GM21529 (cell line): ENCODE results near the gene C1orf116.
A peak's percentile ranks its signal among the peaks of the same experiment; 100 is the strongest.

Experiments used
- ATAC-seq: cut with Tn5 transposase; IDR thresholded peaks from one replicate; pipeline ENCODE4 v1.9.1; 2021; ENCODE audit not compliant: unreplicated experiment

The C1orf116 gene

GRCh38 chr1:207000651-207001291 is 31.8 kb downstream of the C1orf116 start:
- no peak for ATAC-seq

GRCh38 chr1:206998816-206999215 is 33.7 kb downstream of the C1orf116 start:
- ATAC-seq: no peak

GRCh38 chr1:206992790-206993189 is 39.8 kb downstream of the C1orf116 start:
- ATAC-seq: no peak

DNA sequence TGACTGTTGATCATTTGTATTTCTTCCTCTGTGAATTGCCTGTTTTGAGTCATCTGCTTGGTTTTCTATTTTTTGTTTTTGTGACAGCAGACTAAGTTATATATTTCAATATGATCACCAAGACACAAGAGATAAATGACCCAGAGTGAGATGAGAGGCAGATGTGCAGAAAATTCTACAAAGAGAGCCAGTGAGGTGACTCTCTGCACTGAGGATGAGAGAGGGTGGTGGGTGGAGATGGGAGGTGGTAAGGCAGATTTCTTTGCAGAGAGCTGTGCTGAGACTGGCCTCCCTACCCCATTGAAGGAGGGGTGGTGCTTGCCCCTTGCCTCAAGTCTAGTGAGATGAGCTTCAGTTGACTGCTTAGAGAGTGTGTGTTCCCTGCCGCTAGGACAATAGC is 44.7 kb downstream of the C1orf116 start:
- ATAC-seq: no peak

- ATAC-seq: no peak
Measured at GRCh38 chr1:206986885-206987284, 45.7 kb downstream of the C1orf116 start.

- no peak for ATAC-seq
Measured at GRCh38 chr1:206986402-206986801, 46.2 kb downstream of the C1orf116 start.

DNA sequence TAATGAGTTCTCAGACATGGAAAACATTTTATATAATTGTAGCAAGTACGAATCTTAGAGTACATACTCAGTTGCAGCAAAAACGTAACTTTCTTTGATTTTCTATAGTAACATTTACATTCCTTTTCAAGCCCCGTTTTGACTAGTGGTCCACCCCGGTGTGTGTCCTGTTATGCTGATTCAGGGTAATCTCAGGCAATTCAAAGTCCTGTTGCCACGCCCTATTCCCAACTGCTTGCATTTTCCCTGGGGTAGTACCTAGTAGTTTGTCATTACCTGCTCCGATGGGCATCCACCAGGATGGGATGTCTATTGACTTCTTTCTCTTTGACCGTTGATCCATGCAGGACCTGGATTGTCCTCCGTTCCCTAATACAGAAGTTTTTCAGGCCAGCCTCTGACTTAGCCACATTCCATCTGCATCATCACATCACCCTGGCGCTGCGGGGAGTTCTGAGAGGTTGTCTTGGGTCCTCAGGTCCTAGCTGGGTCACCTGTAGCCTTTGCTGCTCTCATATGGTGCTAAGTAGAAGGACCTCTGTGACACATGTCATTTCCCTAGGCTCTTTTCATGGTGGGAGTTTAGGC is 47.3 kb downstream of the C1orf116 start:
- no peak for ATAC-seq

DNA sequence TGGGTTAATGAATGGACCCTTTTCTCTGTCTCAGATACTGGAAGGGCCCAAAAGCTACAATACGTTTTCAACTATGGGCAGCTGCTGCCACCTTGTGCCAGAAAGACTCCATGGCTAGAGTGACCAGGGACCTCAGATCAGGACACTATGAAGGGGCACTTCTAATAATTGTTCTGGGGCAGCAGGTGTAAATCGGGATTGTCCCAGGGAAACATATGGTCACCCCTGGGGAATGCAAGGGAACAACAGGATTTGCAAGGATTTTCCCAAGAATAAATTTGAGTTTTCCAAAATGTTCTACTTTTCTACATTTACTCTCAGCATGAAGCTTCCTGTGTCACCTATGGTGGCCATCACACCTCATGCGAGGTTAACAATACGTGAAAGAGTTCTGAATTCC is 50.3 kb downstream of the C1orf116 start:
- peak; percentile 63 for ATAC-seq

DNA sequence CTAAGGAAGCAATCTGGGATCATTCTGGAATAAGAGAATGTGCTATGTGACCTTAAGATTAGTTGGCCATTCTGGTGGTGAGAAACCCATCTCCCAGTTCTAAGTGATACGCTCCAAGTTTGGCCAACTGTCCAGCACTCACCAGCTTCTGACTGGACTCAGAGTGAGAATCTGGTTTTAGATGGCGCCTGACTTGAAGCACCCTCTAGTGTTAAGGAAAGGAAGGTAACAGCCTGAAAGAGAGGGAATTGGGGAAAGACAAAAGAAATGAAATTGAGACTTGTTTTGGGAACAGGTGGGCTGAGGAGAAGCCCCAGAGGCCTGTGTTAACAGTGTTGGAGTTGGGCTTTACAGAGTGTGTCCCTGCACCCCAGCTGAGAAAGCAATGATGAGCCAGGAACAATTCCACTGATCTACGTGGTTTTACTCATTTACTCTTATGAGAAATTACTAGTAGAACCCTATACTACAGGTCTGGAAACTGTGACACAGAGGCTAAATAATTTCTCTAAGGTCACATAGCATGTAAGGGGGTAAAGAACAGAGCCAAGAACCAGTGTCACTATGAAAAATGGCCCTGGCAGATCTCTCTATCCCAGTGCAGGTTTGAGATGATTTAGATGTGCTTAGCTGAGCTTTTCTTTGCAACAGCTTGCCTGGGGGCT is 53.0 kb downstream of the C1orf116 start:
- no peak for ATAC-seq

GRCh38 chr1:206978259-206978658 is 54.3 kb downstream of the C1orf116 start:
- no peak for ATAC-seq

GRCh38 chr1:206975306-206975705 is 57.2 kb downstream of the C1orf116 start:
- no peak for ATAC-seq

DNA sequence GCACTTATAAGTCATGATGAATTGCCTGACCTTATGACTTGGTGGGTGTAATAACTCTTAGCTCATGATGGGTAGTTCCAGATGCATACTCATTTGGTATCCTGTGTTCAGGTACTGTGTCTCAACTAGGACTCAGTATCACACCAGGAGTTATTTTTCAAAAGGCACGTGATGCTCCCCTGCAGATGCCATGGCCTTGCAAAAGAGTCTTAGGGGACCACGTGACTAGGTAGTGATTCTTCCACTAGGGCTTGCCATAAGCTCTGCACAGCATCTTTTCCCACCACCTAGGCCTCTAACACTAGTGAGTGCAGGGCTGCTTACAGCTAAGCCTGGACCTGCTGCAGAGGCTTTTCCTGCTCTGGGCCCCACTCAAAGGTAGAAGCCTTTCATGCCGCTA is 58.4 kb downstream of the C1orf116 start:
- ATAC-seq: no peak

GRCh38 chr1:206972728-206973127 is 59.8 kb downstream of the C1orf116 start:
- ATAC-seq: no peak

DNA sequence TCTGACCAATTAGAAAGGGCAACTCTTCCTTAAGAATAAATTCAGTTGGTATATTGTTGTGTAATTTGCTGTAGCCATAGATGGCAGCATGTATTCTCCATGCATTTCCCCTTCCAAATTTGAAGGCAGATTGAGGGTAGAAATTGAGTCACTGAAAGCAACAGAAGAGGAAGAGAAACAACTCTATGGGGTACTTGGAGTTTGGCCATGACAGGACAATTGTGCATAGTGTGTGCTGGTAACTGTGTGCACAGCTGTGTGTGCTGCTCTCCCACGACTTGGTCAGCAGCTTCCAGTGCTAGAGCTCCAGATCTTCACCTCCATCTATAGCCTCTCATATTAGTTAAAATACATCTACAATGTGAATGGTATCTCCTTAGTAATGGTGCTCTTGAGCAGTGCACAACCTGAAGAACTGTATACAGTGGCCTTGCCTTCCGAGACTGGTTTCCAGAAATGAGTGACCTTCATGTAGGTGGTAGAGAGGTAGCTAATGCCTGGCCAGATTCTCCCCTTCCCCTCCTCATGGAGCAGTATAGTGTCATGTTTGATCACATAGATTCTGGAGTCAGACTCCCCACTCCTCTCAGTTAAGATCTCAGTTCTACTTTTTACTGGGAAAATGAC is 61.4 kb downstream of the C1orf116 start:
- ATAC-seq: peak; percentile 79

DNA sequence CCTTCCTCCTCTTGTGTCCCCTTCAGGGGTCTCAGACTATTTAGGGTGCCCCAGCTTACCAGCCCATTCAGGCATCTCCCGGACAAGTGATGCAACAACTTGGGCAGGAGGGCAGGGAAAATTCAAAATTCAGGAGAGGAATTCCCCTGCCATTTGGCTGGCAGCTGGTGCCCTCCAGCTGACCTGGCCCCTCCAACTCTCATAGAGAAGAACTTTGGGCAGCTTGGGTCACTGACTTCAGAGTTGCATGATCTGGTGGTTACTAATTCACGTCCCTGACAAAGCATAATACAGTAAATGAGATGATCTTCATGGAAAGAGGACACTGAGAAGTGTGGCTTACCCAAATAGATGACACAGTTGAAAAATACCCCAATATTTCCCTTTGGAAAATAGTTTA is 62.1 kb downstream of the C1orf116 start, which contains the start of gene FCAMR:
FCAMR (minus strand) TSS at position 15 of the 400 bp plus-strand sequence. CDS start 335 bp downstream, outside the sequence.
- no peak for ATAC-seq

DNA sequence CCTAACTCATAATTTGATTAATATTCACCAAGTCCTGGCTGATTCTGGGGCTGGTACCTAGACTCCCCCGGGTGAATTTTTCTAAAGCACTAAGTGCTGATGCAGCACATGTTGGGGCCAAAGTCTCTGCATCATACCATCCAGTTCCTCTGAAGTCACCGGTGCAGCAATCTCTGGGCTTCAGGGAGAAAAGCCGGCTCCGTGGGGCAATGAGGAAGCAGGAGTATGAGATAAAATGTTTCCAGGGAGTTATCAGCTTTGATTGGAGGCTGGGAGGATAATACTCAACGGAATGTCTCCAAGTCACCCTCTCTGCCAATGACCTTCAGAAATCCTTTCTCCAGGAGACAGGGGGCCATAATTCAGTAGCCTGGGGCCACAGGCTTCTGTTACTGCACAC is 63.5 kb downstream of the C1orf116 start:
- no peak for ATAC-seq
